CD14-positive monocyte (primary cell): ENCODE results near the gene TSC22D3. TPM values are rescaled to one million over a fixed set of nuclear protein-coding genes. Genes with fewer than 3 reads are reported as not detected.
A peak's percentile ranks its signal among the peaks of the same experiment; 100 is the strongest.
"Not testable (repeated sequence)": the region's sequence is repeated elsewhere in the genome, so short reads cannot be mapped to it uniquely, and the experiment has no call there.

Source experiments
- DNase-seq, 3 donors: peaks; one replicate each; pipeline ENCODE4 v3.0.0-alpha.2; 2011 to 2022
- H2AFZ ChIP-seq: 2 replicates; pipeline ENCODE4 v1.6.0; 2012; ENCODE audit warnings: mild to moderate bottlenecking, low read depth, low read length, inconsistent platforms; ENCODE audit not compliant: insufficient read depth, poor library complexity, severe bottlenecking
- H3K27ac ChIP-seq, 2 donors: 1 replicate in 1 of 2; 2 replicates in 1 of 2; pipeline ENCODE4 v1.5.1; 2012 to 2013; ENCODE audit warnings: low read length in 2 of 2, control low read depth in 1 of 2, inconsistent platforms in 1 of 2, low read depth in 1 of 2, mild to moderate bottlenecking in 1 of 2
- H3K27me3 ChIP-seq, 2 donors: one replicate each; pipeline versions ENCODE4 v1.6.0 to v1.6.1; 2011 to 2013; ENCODE audit warnings: low read length in 2 of 2; ENCODE audit not compliant: control insufficient read depth in 2 of 2, insufficient read depth in 2 of 2
- H3K36me3 ChIP-seq, 2 donors: replicated peaks in 1 of 2; 1 replicate in 1 of 2; 2 replicates in 1 of 2; pipeline versions ENCODE4 v1.5.1 to v1.6.1; 2012 to 2013; ENCODE audit warnings: low read length in 2 of 2, control low read depth in 1 of 2, inconsistent platforms in 1 of 2, mild to moderate bottlenecking in 1 of 2; ENCODE audit not compliant: insufficient read depth in 2 of 2, control insufficient read depth in 1 of 2
- H3K4me1 ChIP-seq, 2 donors: 1 replicate in 1 of 2; 2 replicates in 1 of 2; pipeline versions ENCODE4 v1.5.1 to v1.6.1; 2012 to 2013; ENCODE audit warnings: low read length in 2 of 2, control low read depth in 1 of 2, inconsistent platforms in 1 of 2, mild to moderate bottlenecking in 1 of 2, moderate library complexity in 1 of 2; ENCODE audit not compliant: insufficient read depth in 2 of 2, control insufficient read depth in 1 of 2
- H3K4me2 ChIP-seq: replicated peaks from 2 replicates; pipeline ENCODE3; 2012; ENCODE audit warnings: low read length, moderate library complexity, mild to moderate bottlenecking; ENCODE audit not compliant: poor library complexity, severe bottlenecking; ENCODE audit errors: extremely low read depth
- H3K4me3 ChIP-seq, 3 experiments: fragments of 200-600 bp in 1 of 3; sonication (generic) in 1 of 3; replicated peaks in 1 of 3; 1 replicate in 2 of 3; 2 replicates in 1 of 3; pipeline ENCODE4 v1.5.1; 2011 to 2013; ENCODE audit warnings: low read length in 3 of 3, mild to moderate bottlenecking in 3 of 3, control low read depth in 2 of 3, low read depth in 2 of 3, inconsistent platforms in 1 of 3, moderate library complexity in 1 of 3
- H3K79me2 ChIP-seq: 2 replicates; pipeline ENCODE4 v1.6.0; 2012; ENCODE audit warnings: mild to moderate bottlenecking, control low read depth, inconsistent platforms, low read length, moderate library complexity; ENCODE audit not compliant: insufficient read depth
- H3K9ac ChIP-seq: 2 replicates; pipeline ENCODE4 v1.6.0; 2017; ENCODE audit warnings: low read length, mild to moderate bottlenecking; ENCODE audit not compliant: insufficient read depth, poor library complexity, severe bottlenecking
- H3K9me3 ChIP-seq, 2 donors: replicated peaks in 1 of 2; 1 replicate in 1 of 2; 2 replicates in 1 of 2; pipeline versions ENCODE4 v1.5.1 to v1.6.1; 2012 to 2013; ENCODE audit warnings: low read length in 2 of 2, control low read depth in 1 of 2; ENCODE audit not compliant: control insufficient read depth in 1 of 2, insufficient read depth in 1 of 2
- H4K20me1 ChIP-seq: 2 replicates; pipeline ENCODE4 v1.6.0; 2012; ENCODE audit warnings: mild to moderate bottlenecking, low read length, control low read depth, moderate library complexity; ENCODE audit not compliant: insufficient read depth
- H3K27ac Mint-ChIP-seq, 7 donors: one replicate each; pipeline ENCODE4 v1.8.0; 2020; ENCODE audit warnings: mild to moderate bottlenecking in 7 of 7, mixed read lengths in 7 of 7, moderate library complexity in 6 of 7, inconsistent platforms in 2 of 7
- H3K27me3 Mint-ChIP-seq, 3 donors: one replicate each; pipeline ENCODE4 v1.8.0; 2021 to 2022; ENCODE audit warnings: low read depth in 3 of 3, mild to moderate bottlenecking in 3 of 3, mixed read lengths in 3 of 3, moderate library complexity in 3 of 3, inconsistent platforms in 1 of 3
- H3K36me3 Mint-ChIP-seq, 2 donors: one replicate each; pipeline ENCODE4 v1.8.0; 2020; ENCODE audit warnings: mixed read lengths in 2 of 2, inconsistent platforms in 1 of 2, mild to moderate bottlenecking in 1 of 2
- H3K4me1 Mint-ChIP-seq: one replicate; pipeline ENCODE4 v1.8.0; 2020; ENCODE audit warnings: mild to moderate bottlenecking, mixed read lengths
- H3K4me3 Mint-ChIP-seq, 2 donors: one replicate each; pipeline ENCODE4 v1.8.0; 2020; ENCODE audit warnings: mild to moderate bottlenecking in 2 of 2, mixed read lengths in 2 of 2, moderate library complexity in 1 of 2
- H3K9me3 Mint-ChIP-seq, 7 donors: one replicate each; pipeline ENCODE4 v1.8.0; 2020 to 2022; ENCODE audit warnings: mixed read lengths in 7 of 7, mild to moderate bottlenecking in 6 of 7, moderate library complexity in 6 of 7, inconsistent platforms in 2 of 7
- CTCF ChIP-seq: fragments of 200-600 bp; IDR thresholded peaks from one replicate; pipeline ENCODE4 v1.8.0; 2022; ENCODE audit warnings: antibody characterized with exemption, mild to moderate bottlenecking
- WGBS: methylation state at CpG from one replicate; pipeline ENCODE4 v1.1.5; 2013; ENCODE audit warnings: missing lambda C conversion rate; ENCODE audit not compliant: insufficient coverage; 5-methylcytosine and 5-hydroxymethylcytosine counted together
- intact Hi-C, 2 donors: fragments of 100-400 bp; cut with micrococcal nuclease; formaldehyde crosslinking; loops; one replicate each; pipeline versions ENCODE4 v1.15.0 to v1.15.1; 2023
- polyA plus RNA-seq, 3 donors: library from polyadenylated mRNA; depleted of rRNA in 1 of 3; unstranded in 2 of 3; stranded (reverse) in 1 of 3; fragments of 300-500 nt in 2 of 3; fragments of >200 nt in 1 of 3; fragmentation: Illumina TruSeq in 2 of 3; gene quantifications; 1 replicate in 2 of 3; 2 replicates in 1 of 3; pipeline ENCODE4 v1.2.3, GENCODE V29; 2012 to 2021

The TSC22D3 gene
- polyA plus RNA-seq, 3 donors, result 171 to 1,562 (median 326) TPM

- Histone ChIP-seq H3K4me2 (no peak overlapping the region), H3K27ac (peak overlapping the region in 1 of 2 donors; percentile 12), H2AFZ (no peak overlapping the region), H3K4me3 (no peak overlapping the region), H3K9ac (no peak overlapping the region), H3K79me2 (no peaks in the 10 kb centered on the region), H3K36me3 (no peaks in the 10 kb centered on the region), H3K9me3 (no peaks in the 10 kb centered on the region), H3K4me1 (peaks cover 57 to 63% of the 10 kb centered on the region in 2 donors), H4K20me1 (no peaks in the 10 kb centered on the region), H3K27me3 (no peaks in the 10 kb centered on the region)
- intact Hi-C loops, result no loop called here
- H3K27me3 Mint-ChIP-seq, result peaks cover 0 to 5% (median 0%) of the 10 kb centered on the region in 3 donors
- no peak for DNase-seq
- H3K4me1 Mint-ChIP-seq, result peaks cover 50% of the 10 kb centered on the region
- TF ChIP-seq CTCF, result no peak
- H3K4me3 Mint-ChIP-seq, result no peak overlapping the region
- H3K9me3 Mint-ChIP-seq, result no peaks in the 10 kb centered on the region
- peak overlapping the region in 2 of 7 donors; percentile 55 to 65 for H3K27ac Mint-ChIP-seq
- peaks cover 0 to 1% of the 10 kb centered on the region in 2 donors for H3K36me3 Mint-ChIP-seq
- WGBS, result 70% methylated on average over 2 of the region's 3 CpGs
These were observed 89.6 kb downstream of the TSC22D3 start for GRCh38 chrX:107686026-107686425.

GRCh38 chrX:107685586-107685985 lies 90.0 kb downstream of the TSC22D3 start:
- Mint-ChIP-seq H3K27ac (peak overlapping the region in 6 of 7 donors; percentile 77 to 94 (median 84)), H3K4me1 (peaks cover 50% of the 10 kb centered on the region)
- H3K4me3 Mint-ChIP-seq, H3K36me3 ChIP-seq, DNase-seq, H3K27me3 ChIP-seq, H3K4me2 ChIP-seq, H3K27me3 Mint-ChIP-seq, H3K79me2 ChIP-seq, H2AFZ ChIP-seq, H3K36me3 Mint-ChIP-seq, intact Hi-C loops, H3K4me3 ChIP-seq, H3K9me3 Mint-ChIP-seq, H3K9ac ChIP-seq, H4K20me1 ChIP-seq, H3K9me3 ChIP-seq: not testable (repeated sequence)
- peak overlapping the region; percentile 46 to 72 for H3K27ac ChIP-seq
- 100% methylated on average over 3 of the region's 9 CpGs for WGBS
- H3K4me1 ChIP-seq, result peaks cover 54 to 59% of the 10 kb centered on the region in 2 donors
